ENCODE data around the gene RNF130. TPM values are rescaled to one million over a fixed set of nuclear protein-coding genes. Genes with fewer than 3 reads are reported as not detected.

RNF130 gene
- total and polyA plus RNA-seq, 9 of the 15 experiments (the other 6 are each of a cell fraction or from before 2014, with no cell fraction given), result 5.8 to 39.4 (median 27.1) TPM

DNA sequence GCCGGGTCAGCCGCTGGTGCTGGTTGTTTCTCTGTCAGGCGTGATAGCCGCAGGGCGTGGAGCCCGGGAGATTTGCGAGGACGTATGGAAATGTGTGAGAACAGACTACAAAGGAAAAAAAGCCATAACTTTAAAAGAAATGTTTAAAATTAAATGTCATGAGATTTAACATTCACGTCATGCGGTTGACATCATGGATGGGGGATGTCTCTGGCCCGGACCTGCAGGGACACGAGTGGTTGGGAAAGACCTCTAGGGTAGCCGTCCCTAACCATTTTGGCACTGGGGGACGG lies 643 bp upstream of the RNF130 start (continued):
- TF ChIP-seq, protein P1, sequence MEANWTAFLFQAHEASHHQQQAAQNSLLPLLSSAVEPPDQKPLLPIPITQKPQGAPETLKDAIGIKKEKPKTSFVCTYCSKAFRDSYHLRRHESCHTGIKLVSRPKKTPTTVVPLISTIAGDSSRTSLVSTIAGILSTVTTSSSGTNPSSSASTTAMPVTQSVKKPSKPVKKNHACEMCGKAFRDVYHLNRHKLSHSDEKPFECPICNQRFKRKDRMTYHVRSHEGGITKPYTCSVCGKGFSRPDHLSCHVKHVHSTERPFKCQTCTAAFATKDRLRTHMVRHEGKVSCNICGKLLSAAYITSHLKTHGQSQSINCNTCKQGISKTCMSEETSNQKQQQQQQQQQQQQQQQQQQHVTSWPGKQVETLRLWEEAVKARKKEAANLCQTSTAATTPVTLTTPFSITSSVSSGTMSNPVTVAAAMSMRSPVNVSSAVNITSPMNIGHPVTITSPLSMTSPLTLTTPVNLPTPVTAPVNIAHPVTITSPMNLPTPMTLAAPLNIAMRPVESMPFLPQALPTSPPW (CRISPR knock-in tag; IDR thresholded peaks at IDR 0.05), result 0 out of 2 replicates have a peak, but pooled peaks have one; percentile 6
- TF ChIP-seq TEAD2 (tag; IDR thresholded peaks at IDR 0.05) (no peak), NR2C1 (IDR thresholded peaks at IDR 0.05) (no peak), NR2C1 (tag; IDR thresholded peaks at IDR 0.05) (0 out of 2 replicates have a peak, but pooled peaks have one; percentile 47), GTF2F1 (IDR thresholded peaks at IDR 0.05; ENCODE audit: low read depth, low read length) (no peak; the same call in 1 of the 2 replicates)
- TF ChIP-seq, protein P2, sequence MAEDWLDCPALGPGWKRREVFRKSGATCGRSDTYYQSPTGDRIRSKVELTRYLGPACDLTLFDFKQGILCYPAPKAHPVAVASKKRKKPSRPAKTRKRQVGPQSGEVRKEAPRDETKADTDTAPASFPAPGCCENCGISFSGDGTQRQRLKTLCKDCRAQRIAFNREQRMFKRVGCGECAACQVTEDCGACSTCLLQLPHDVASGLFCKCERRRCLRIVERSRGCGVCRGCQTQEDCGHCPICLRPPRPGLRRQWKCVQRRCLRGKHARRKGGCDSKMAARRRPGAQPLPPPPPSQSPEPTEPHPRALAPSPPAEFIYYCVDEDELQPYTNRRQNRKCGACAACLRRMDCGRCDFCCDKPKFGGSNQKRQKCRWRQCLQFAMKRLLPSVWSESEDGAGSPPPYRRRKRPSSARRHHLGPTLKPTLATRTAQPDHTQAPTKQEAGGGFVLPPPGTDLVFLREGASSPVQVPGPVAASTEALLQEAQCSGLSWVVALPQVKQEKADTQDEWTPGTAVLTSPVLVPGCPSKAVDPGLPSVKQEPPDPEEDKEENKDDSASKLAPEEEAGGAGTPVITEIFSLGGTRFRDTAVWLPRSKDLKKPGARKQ (CRISPR knock-in tag; IDR thresholded peaks at IDR 0.05), result peak; percentile 97
- TF ChIP-seq, protein P3, sequence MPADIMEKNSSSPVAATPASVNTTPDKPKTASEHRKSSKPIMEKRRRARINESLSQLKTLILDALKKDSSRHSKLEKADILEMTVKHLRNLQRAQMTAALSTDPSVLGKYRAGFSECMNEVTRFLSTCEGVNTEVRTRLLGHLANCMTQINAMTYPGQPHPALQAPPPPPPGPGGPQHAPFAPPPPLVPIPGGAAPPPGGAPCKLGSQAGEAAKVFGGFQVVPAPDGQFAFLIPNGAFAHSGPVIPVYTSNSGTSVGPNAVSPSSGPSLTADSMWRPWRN (IDR thresholded peaks at IDR 0.05; ENCODE audit: low read depth), result no peak
- TF ChIP-seq, protein P4, sequence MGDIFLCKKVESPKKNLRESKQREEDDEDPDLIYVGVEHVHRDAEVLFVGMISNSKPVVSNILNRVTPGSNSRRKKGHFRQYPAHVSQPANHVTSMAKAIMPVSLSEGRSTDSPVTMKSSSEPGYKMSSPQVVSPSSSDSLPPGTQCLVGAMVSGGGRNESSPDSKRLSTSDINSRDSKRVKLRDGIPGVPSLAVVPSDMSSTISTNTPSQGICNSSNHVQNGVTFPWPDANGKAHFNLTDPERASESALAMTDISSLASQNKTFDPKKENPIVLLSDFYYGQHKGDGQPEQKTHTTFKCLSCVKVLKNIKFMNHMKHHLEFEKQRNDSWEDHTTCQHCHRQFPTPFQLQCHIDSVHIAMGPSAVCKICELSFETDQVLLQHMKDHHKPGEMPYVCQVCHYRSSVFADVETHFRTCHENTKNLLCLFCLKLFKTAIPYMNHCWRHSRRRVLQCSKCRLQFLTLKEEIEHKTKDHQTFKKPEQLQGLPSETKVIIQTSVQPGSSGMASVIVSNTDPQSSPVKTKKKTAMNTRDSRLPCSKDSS (IDR thresholded peaks at IDR 0.05; ENCODE audit: low read depth, partially characterized antibody), result no peak
